ENCODE measurements around the gene PTPN6. TPM values are rescaled to one million over a fixed set of nuclear protein-coding genes. Genes with fewer than 3 reads are reported as not detected.

PTPN6 gene
- total and polyA plus RNA-seq, 7 experiments from 2014 or later = 141 to 390 (median 242) TPM

- H3K36me3 Mint-ChIP-seq = peaks cover 5 to 25% (median 12%) of the 10 kb centered on the region in 5 donors
Observed at GRCh38 chr12:6998715-6999451, 47.7 kb downstream of the PTPN6 start.

DNA sequence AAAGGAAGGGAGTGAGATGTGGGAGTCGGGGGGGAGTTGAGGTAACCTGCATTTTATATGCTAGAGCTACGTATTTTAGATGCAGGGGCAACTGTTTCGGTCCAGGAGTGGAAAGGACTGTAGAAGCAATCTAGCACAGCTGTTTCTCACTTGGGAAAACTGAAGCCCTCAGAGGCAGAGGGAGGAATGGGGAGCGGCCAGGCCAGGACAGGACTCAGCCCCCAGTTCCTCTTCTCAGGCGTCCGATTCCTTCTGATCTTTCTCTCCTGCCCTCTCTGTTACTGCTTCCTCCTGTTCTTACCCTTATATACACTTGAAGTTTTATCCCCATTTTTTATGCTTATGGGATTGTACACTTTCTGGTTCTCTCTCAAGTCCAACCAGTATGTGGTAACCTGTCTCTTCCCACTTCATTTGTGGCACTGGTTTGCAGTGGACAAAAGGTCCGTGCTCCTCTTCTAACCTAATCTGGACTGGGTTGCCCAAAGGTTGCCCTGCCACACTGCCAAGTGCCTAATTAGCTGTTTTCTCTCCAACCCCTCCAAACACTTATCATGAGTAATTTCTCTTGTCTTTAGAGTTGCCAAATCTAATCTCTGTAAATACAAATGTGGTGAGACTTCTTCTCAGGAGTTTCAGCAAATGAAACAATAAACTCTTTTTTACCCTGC is 50.9 kb downstream of the PTPN6 start:
- DNase-seq = no peak
- H3K36me3 ChIP-seq (ENCODE audit: control insufficient read depth in 2 of 3, insufficient read depth in 3 of 3, low read length in 3 of 3) = peaks cover 0 to 26% (median 6%) of the 10 kb centered on the region in 3 experiments
- H3K27ac ChIP-seq (ENCODE audit: low read depth, low read length) = no peak overlapping the region
- POLR2A ChIA-PET = no interaction called here
- no peaks in the 10 kb centered on the region for H3K9me3 ChIP-seq (ENCODE audit: control insufficient read depth in 2 of 3, low read length in 3 of 3)
- ATAC-seq = no peak
- peaks cover 0 to 14% (median 9%) of the 10 kb centered on the region in 7 donors for H3K4me1 Mint-ChIP-seq
- intact Hi-C loops (cut with micrococcal nuclease) = no loop called here
- peaks cover 0 to 14% (median 2%) of the 10 kb centered on the region in 5 donors for H3K36me3 Mint-ChIP-seq
- CTCF ChIA-PET = no interaction called here
- H3K4me3 ChIP-seq (ENCODE audit: low read length) = no peak overlapping the region
- no peaks in the 10 kb centered on the region for H3K27me3 ChIP-seq (ENCODE audit: control insufficient read depth in 2 of 2, insufficient read depth in 2 of 2, low read length in 2 of 2)
- no peak overlapping the region for H3K4me3 Mint-ChIP-seq
- H3K9me3 Mint-ChIP-seq = no peaks in the 10 kb centered on the region
- H3K27me3 Mint-ChIP-seq = no peaks in the 10 kb centered on the region
- no peaks in the 10 kb centered on the region for H3K4me1 ChIP-seq (ENCODE audit: control insufficient read depth in 2 of 2, insufficient read depth in 2 of 2, low read length in 2 of 2)
- no peak overlapping the region for H3K27ac Mint-ChIP-seq

More at GRCh38 chr12:6998715-6999451, 47.7 kb downstream of the PTPN6 start:
- ChIA-PET POLR2A (interaction anchor here (0.5 to 1.6 kb wide), 3 partner anchors 15 to 1101 kb away, joined by 3 to 6 read pairs (median 3); no protein-coding TSS in a partner anchor), CTCF (no interaction called here)
- Mint-ChIP-seq H3K27me3 (no peaks in the 10 kb centered on the region), H3K4me3 (no peak overlapping the region), H3K4me1 (peaks cover 3 to 15% (median 6%) of the 10 kb centered on the region in 7 donors), H3K9me3 (no peaks in the 10 kb centered on the region), H3K27ac (no peak overlapping the region)
- ATAC-seq (no peak), DNase-seq (no peak)
- H3K27me3 ChIP-seq (ENCODE audit: control insufficient read depth in 2 of 2, insufficient read depth in 2 of 2, low read length in 2 of 2) = no peaks in the 10 kb centered on the region
- no peaks in the 10 kb centered on the region for H3K9me3 ChIP-seq (ENCODE audit: control insufficient read depth in 2 of 3, low read length in 3 of 3)
- intact Hi-C loops (cut with micrococcal nuclease) = no loop called here
- H3K27ac ChIP-seq (ENCODE audit: low read depth, low read length) = no peak overlapping the region
- no peaks in the 10 kb centered on the region for H3K4me1 ChIP-seq (ENCODE audit: control insufficient read depth in 2 of 2, insufficient read depth in 2 of 2, low read length in 2 of 2)
- no peak overlapping the region for H3K4me3 ChIP-seq (ENCODE audit: low read length)
- H3K36me3 ChIP-seq (ENCODE audit: control insufficient read depth in 2 of 3, insufficient read depth in 3 of 3, low read length in 3 of 3) = peaks cover 1 to 28% (median 6%) of the 10 kb centered on the region in 3 experiments

DNA sequence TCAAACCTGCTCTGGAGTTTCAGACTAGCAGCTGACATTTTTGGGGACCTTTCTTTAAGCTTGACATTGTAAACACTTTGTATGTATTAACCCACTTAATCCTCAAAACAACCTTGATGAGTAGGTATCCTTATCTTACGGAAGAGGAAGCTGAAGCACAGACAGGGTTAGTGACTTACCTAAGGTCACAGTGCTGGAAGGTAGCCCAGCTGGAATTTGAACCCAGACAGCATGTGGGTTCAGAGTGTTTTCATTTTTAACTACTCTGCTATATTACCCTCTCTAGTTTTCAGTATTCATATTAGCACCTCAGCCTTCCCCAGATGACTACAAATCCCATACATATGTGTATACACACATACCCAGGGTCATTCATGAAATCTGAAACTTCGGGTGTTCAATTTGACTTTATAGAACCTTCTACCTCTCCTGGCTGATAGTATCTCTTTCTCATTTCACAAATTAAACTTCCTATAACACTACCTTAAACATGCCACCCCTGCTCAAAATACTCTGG is 53.2 kb downstream of the PTPN6 start:
- Mint-ChIP-seq H3K27ac (no peak overlapping the region), H3K27me3 (no peaks in the 10 kb centered on the region), H3K36me3 (peaks cover 0 to 12% (median 2%) of the 10 kb centered on the region in 5 donors), H3K4me1 (peaks cover 9 to 25% (median 15%) of the 10 kb centered on the region in 7 donors), H3K9me3 (no peaks in the 10 kb centered on the region), H3K4me3 (no peak overlapping the region)
- H3K9me3 ChIP-seq (ENCODE audit: control insufficient read depth in 2 of 3, low read length in 3 of 3) = no peaks in the 10 kb centered on the region
- POLR2A ChIA-PET = no interaction called here
- H3K36me3 ChIP-seq (ENCODE audit: control insufficient read depth in 2 of 3, insufficient read depth in 3 of 3, low read length in 3 of 3) = peaks cover 0 to 13% (median 0%) of the 10 kb centered on the region in 3 experiments
- DNase-seq (no peak), ATAC-seq (no peak)
- H3K4me3 ChIP-seq (ENCODE audit: low read length) = no peak overlapping the region
- CTCF ChIA-PET = interaction anchor here (1.1 to 1.2 kb wide), 2 partner anchors 30 to 104 kb away, joined by 3 read pairs; no protein-coding TSS in a partner anchor
- H3K4me1 ChIP-seq (ENCODE audit: control insufficient read depth in 2 of 2, insufficient read depth in 2 of 2, low read length in 2 of 2) = no peaks in the 10 kb centered on the region
- no peak overlapping the region for H3K27ac ChIP-seq (ENCODE audit: low read depth, low read length)
- intact Hi-C loops (cut with micrococcal nuclease) = no loop called here
- H3K27me3 ChIP-seq (ENCODE audit: control insufficient read depth in 2 of 2, insufficient read depth in 2 of 2, low read length in 2 of 2) = no peaks in the 10 kb centered on the region

DNA sequence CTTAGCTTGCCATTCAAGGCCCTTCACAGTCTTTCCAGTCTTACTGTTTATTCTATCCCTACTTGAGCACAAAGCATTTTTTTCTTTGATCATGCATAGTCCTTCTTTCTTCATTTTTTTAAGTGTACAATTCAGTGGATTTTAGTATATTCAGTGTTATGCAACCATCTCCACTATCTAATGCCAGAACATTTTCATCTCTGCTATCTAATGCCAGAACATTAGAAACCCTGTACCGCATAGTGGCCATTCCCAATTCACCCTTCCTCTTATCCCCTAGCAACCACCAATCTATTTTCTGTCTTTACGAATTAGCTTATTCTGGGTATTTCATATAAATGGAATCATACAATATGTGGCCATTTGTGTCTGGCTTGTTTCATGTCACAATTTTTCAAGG is 53.7 kb downstream of the PTPN6 start:
- DNase-seq (no peak), ATAC-seq (no peak)
- Mint-ChIP-seq H3K27ac (peak overlapping the region in 1 of 9 donors; percentile 7), H3K27me3 (no peaks in the 10 kb centered on the region), H3K9me3 (no peaks in the 10 kb centered on the region), H3K4me1 (peaks cover 10 to 30% (median 16%) of the 10 kb centered on the region in 7 donors), H3K4me3 (no peak overlapping the region), H3K36me3 (peaks cover 0 to 14% (median 5%) of the 10 kb centered on the region in 5 donors)
- intact Hi-C loops (cut with micrococcal nuclease) = no loop called here
- no peak overlapping the region for H3K27ac ChIP-seq (ENCODE audit: low read depth, low read length)
- H3K4me1 ChIP-seq (ENCODE audit: control insufficient read depth in 2 of 2, insufficient read depth in 2 of 2, low read length in 2 of 2) = no peaks in the 10 kb centered on the region
- ChIA-PET POLR2A (no interaction called here), CTCF (interaction anchor here (0.9 to 1.2 kb wide), 3 partner anchors 30 to 104 kb away, joined by 3 read pairs; no protein-coding TSS in a partner anchor)
- H3K4me3 ChIP-seq (ENCODE audit: low read length) = no peak overlapping the region
- H3K9me3 ChIP-seq (ENCODE audit: control insufficient read depth in 2 of 3, low read length in 3 of 3) = no peaks in the 10 kb centered on the region
- H3K27me3 ChIP-seq (ENCODE audit: control insufficient read depth in 2 of 2, insufficient read depth in 2 of 2, low read length in 2 of 2) = no peaks in the 10 kb centered on the region
- peaks cover 0 to 13% (median 0%) of the 10 kb centered on the region in 3 experiments for H3K36me3 ChIP-seq (ENCODE audit: control insufficient read depth in 2 of 3, insufficient read depth in 3 of 3, low read length in 3 of 3)

DNA sequence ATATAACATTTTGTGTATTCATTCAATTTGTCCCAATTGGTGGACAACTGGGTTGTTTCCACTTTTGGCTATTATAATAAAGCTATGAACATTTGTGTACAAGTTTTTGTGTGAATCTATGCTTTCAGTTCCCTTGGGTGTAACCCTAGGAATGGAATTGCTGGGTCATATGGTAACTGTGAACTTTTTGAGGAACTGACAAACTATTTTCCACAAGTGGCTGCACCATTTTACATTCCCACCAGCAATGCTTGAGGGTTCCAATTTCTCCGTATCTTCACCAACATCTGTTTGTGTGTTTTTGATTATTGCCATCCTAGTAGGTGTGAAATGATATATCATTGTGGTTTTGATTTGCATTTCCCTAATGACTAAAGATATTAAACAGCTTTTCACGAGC is 54.2 kb downstream of the PTPN6 start:
- DNase-seq (no peak), ATAC-seq (no peak)
- CTCF ChIA-PET = interaction anchor here (0.9 kb wide), 1 partner anchor 81 kb away, joined by 3 read pairs; no protein-coding TSS in a partner anchor
- peaks cover 0 to 13% (median 0%) of the 10 kb centered on the region in 3 experiments for H3K36me3 ChIP-seq (ENCODE audit: control insufficient read depth in 2 of 3, insufficient read depth in 3 of 3, low read length in 3 of 3)
- H3K4me1 Mint-ChIP-seq = peaks cover 15 to 34% (median 19%) of the 10 kb centered on the region in 7 donors
- H3K27me3 ChIP-seq (ENCODE audit: control insufficient read depth in 2 of 2, insufficient read depth in 2 of 2, low read length in 2 of 2) = no peaks in the 10 kb centered on the region
- H3K27ac Mint-ChIP-seq = peak overlapping the region in 1 of 9 donors; percentile 6
- H3K4me1 ChIP-seq (ENCODE audit: control insufficient read depth in 2 of 2, insufficient read depth in 2 of 2, low read length in 2 of 2) = no peaks in the 10 kb centered on the region
- H3K9me3 Mint-ChIP-seq = no peaks in the 10 kb centered on the region
- no peaks in the 10 kb centered on the region for H3K9me3 ChIP-seq (ENCODE audit: control insufficient read depth in 2 of 3, low read length in 3 of 3)
- no peaks in the 10 kb centered on the region for H3K27me3 Mint-ChIP-seq
- H3K27ac ChIP-seq (ENCODE audit: low read depth, low read length) = no peak overlapping the region
- no peak overlapping the region for H3K4me3 ChIP-seq (ENCODE audit: low read length)
- POLR2A ChIA-PET = interaction anchor here (0.6 kb wide), 1 partner anchor 27 kb away, joined by 4 read pairs; no protein-coding TSS in a partner anchor
- intact Hi-C loops (cut with micrococcal nuclease) = no loop called here
- H3K4me3 Mint-ChIP-seq = no peak overlapping the region
- peaks cover 0 to 18% (median 5%) of the 10 kb centered on the region in 5 donors for H3K36me3 Mint-ChIP-seq

- Histone ChIP-seq H3K4me1 (ENCODE audit: control insufficient read depth in 2 of 2, insufficient read depth in 2 of 2, low read length in 2 of 2) (no peaks in the 10 kb centered on the region), H3K4me3 (ENCODE audit: low read length) (no peak overlapping the region), H3K27me3 (ENCODE audit: control insufficient read depth in 2 of 2, insufficient read depth in 2 of 2, low read length in 2 of 2) (no peaks in the 10 kb centered on the region), H3K36me3 (ENCODE audit: control insufficient read depth in 2 of 3, insufficient read depth in 3 of 3, low read length in 3 of 3) (peaks cover 0 to 8% (median 0%) of the 10 kb centered on the region in 3 experiments), H3K27ac (ENCODE audit: low read depth, low read length) (no peak overlapping the region), H3K9me3 (ENCODE audit: control insufficient read depth in 2 of 3, low read length in 3 of 3) (no peaks in the 10 kb centered on the region)
- H3K9me3 Mint-ChIP-seq = no peaks in the 10 kb centered on the region
- H3K4me1 Mint-ChIP-seq = peaks cover 13 to 35% (median 19%) of the 10 kb centered on the region in 7 donors
- POLR2A ChIA-PET = no interaction called here
- H3K27ac Mint-ChIP-seq = no peak overlapping the region
- ATAC-seq = no peak
- no peak overlapping the region for H3K4me3 Mint-ChIP-seq
- peaks cover 0 to 15% (median 5%) of the 10 kb centered on the region in 5 donors for H3K36me3 Mint-ChIP-seq
- H3K27me3 Mint-ChIP-seq = no peaks in the 10 kb centered on the region
- CTCF ChIA-PET = no interaction called here
- intact Hi-C loops (cut with micrococcal nuclease) = no loop called here
- DNase-seq = no peak
Observed at GRCh38 chr12:7006639-7007038, 55.5 kb downstream of the PTPN6 start.
